HG02981 (cell line): Measurements from ENCODE around the gene SPDEF.

ENCODE experiments used
- ATAC-seq: cut with Tn5 transposase; IDR thresholded peaks from one replicate; pipeline ENCODE4 v1.9.1; 2021; ENCODE audit warnings: mild to moderate bottlenecking, moderate library complexity; ENCODE audit not compliant: unreplicated experiment

SPDEF gene

GRCh38 chr6:34564181-34564580 is 8.1 kb upstream of the SPDEF start:
- no peak for ATAC-seq

- no peak for ATAC-seq
Measured at GRCh38 chr6:34563513-34563870, 7.4 kb upstream of the SPDEF start.

GRCh38 chr6:34562861-34563512 is 6.9 kb upstream of the SPDEF start:
- ATAC-seq: no peak

- no peak for ATAC-seq
Measured at GRCh38 chr6:34562350-34562749, 6.2 kb upstream of the SPDEF start.

GRCh38 chr6:34561227-34561530 is 5.0 kb upstream of the SPDEF start:
- no peak for ATAC-seq

- no peak for ATAC-seq
Measured at GRCh38 chr6:34560366-34561226, 4.5 kb upstream of the SPDEF start.

- no peak for ATAC-seq
Measured at GRCh38 chr6:34559651-34560365, 3.7 kb upstream of the SPDEF start.

- ATAC-seq: no peak
Measured at GRCh38 chr6:34558172-34558714, 2.1 kb upstream of the SPDEF start.

GRCh38 chr6:34557228-34557627 is 1.1 kb upstream of the SPDEF start:
- no peak for ATAC-seq

GRCh38 chr6:34556493-34556892 is 364 bp upstream of the SPDEF start:
- no peak for ATAC-seq

GRCh38 chr6:34555328-34555727 is 801 bp downstream of the SPDEF start:
- ATAC-seq: no peak

- no peak for ATAC-seq
Measured at GRCh38 chr6:34555007-34555322, 1.2 kb downstream of the SPDEF start.

- no peak for ATAC-seq
Measured at GRCh38 chr6:34554291-34555006, 1.7 kb downstream of the SPDEF start.

- ATAC-seq: no peak
Measured at GRCh38 chr6:34553750-34554149, 2.4 kb downstream of the SPDEF start.

GRCh38 chr6:34553146-34553545 is 3.0 kb downstream of the SPDEF start:
- no peak for ATAC-seq

GRCh38 chr6:34552620-34553019 is 3.5 kb downstream of the SPDEF start:
- no peak for ATAC-seq

GRCh38 chr6:34551720-34552119 is 4.4 kb downstream of the SPDEF start:
- ATAC-seq: no peak

- ATAC-seq: no peak
Measured at GRCh38 chr6:34549804-34550202, 6.3 kb downstream of the SPDEF start.

- ATAC-seq: no peak
Measured at GRCh38 chr6:34549026-34549803, 6.9 kb downstream of the SPDEF start.
